ENCODE results near the gene SMIM10L2A. TPM values are rescaled to one million over a fixed set of nuclear protein-coding genes. Genes with fewer than 3 reads are reported as not detected.

SMIM10L2A gene
- total RNA-seq, 5 donors from 2014 or later (not counting 1 experiment from before 2014, with no cell fraction given) = 1.4 to 3.3 (median 2.6) TPM

DNA sequence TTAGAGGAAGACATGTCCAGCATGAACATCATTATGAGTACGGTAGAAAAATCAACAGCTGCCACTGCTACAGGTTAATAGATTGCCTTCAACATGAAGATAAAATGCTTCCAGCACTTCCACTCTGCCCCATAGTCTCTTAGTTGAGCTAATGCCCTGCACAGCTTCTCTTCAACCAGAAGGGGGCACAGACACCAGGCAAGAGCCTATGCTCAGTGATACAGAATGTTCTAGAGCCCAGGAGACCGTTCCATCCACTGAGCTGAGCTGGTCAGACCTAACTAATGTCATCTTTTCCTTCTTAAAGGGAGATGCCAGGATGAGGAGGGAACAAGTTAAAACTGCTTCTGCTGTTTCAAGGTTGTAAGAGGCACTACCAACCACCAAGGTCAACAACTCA is 42.2 kb downstream of the SMIM10L2A start:
- Mint-ChIP-seq H3K27ac (no peak overlapping the region), H3K36me3 (no peaks in the 10 kb centered on the region), H3K4me1 (no peaks in the 10 kb centered on the region), H3K27me3 (peaks cover 0 to 33% of the 10 kb centered on the region in 2 donors), H3K4me3 (no peak overlapping the region), H3K9me3 (no peaks in the 10 kb centered on the region)
- H3K27me3 ChIP-seq (replicated peaks in 1 of 2; ENCODE audit: control insufficient read depth in 2 of 2, extremely low read depth in 1 of 2, insufficient read depth in 2 of 2, low read length in 1 of 2) = peaks cover 2 to 6% of the 10 kb centered on the region in 2 experiments
- peak in 1 of 35 experiments; percentile 10 for DNase-seq
- no peaks in the 10 kb centered on the region for H3K9me3 ChIP-seq
- CTCF ChIA-PET = interaction anchor here in 1 of 2 donors (0.7 kb wide), 1 partner anchor 73 kb away, joined by 3 read pairs; no protein-coding TSS in a partner anchor
- H3K4me1 ChIP-seq (ENCODE audit: control insufficient read depth in 1 of 2, extremely low read depth in 1 of 2, insufficient read depth in 2 of 2, low read length in 2 of 2) = no peaks in the 10 kb centered on the region
- no peaks in the 10 kb centered on the region for H3K36me3 ChIP-seq (ENCODE audit: control insufficient read depth in 2 of 2, extremely low read depth in 1 of 2, insufficient read depth in 1 of 2, low read length in 1 of 2)
- no CpG with 5 or more reads among the region's 2 CpGs for WGBS (ENCODE audit: insufficient coverage)
- no peak overlapping the region for H3K4me3 ChIP-seq (ENCODE audit: control insufficient read depth in 1 of 2, extremely low read depth in 1 of 2, low read length in 1 of 2)
- no peak for ATAC-seq (replicated peaks in 1 of 4)
- POLR2A ChIA-PET = no interaction called here
- no peak overlapping the region for H3K27ac ChIP-seq (ENCODE audit: low read length)

DNA sequence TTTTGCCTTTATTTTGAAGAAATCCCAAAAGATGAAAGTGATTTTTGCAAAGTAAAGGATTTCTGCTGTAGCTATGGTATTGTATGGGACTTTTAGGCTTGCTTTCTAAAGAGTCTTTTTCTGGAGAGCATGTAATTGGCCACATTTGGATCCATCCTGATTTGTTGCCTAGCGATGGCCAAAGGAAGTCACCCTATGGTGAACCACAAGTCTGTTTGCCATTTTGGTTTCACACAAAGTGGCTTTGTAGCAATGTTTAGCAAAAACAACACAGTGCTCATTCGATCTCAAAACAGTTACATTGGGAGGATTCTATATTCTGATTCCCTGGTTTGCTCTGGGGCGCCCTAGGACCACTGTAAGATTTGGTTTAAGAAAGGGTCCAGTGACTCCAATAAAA is 54.6 kb downstream of the SMIM10L2A start:
- POLR2A ChIA-PET = no interaction called here
- no peak for DNase-seq
- no peaks in the 10 kb centered on the region for H3K36me3 Mint-ChIP-seq
- Histone ChIP-seq H3K9me3 (no peaks in the 10 kb centered on the region), H3K4me1 (ENCODE audit: control insufficient read depth in 1 of 2, extremely low read depth in 1 of 2, insufficient read depth in 2 of 2, low read length in 2 of 2) (no peaks in the 10 kb centered on the region), H3K36me3 (ENCODE audit: control insufficient read depth in 2 of 2, extremely low read depth in 1 of 2, insufficient read depth in 1 of 2, low read length in 1 of 2) (no peaks in the 10 kb centered on the region), H3K4me3 (ENCODE audit: control insufficient read depth in 1 of 2, extremely low read depth in 1 of 2, low read length in 1 of 2) (no peak overlapping the region), H3K27ac (ENCODE audit: low read length) (no peak overlapping the region), H3K27me3 (replicated peaks in 1 of 2; ENCODE audit: control insufficient read depth in 2 of 2, extremely low read depth in 1 of 2, insufficient read depth in 2 of 2, low read length in 1 of 2) (no peaks in the 10 kb centered on the region)
- H3K4me1 Mint-ChIP-seq = peaks cover 0 to 4% (median 3%) of the 10 kb centered on the region in 3 donors
- no CpG with 5 or more reads among the region's 3 CpGs for WGBS (ENCODE audit: insufficient coverage)
- peaks cover 0 to 14% of the 10 kb centered on the region in 2 donors for H3K27me3 Mint-ChIP-seq
- H3K9me3 Mint-ChIP-seq = no peaks in the 10 kb centered on the region
- H3K4me3 Mint-ChIP-seq = no peak overlapping the region
- no peak for ATAC-seq (replicated peaks in 1 of 4)
- no peak overlapping the region for H3K27ac Mint-ChIP-seq
- CTCF ChIA-PET = no interaction called here

DNA sequence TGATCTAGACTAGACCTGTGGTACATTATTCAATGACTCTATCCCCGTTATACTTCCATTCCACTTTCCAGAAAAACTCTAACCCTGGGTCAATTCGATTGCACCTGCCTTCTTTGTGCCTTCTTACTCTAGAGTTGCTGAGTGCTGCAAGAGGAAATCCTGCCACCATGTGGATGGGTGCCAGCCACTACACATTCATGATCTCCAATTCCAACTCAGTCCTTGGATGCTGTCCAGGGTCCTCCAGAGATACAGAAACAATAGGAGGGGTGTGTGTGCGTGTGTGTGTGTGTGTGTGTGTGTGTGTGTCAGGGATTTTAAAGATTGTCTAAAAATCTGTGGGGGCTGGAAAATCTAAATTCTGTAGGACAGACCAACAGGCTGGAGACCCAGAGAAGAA is 55.8 kb downstream of the SMIM10L2A start:
- H3K27me3 Mint-ChIP-seq = peaks cover 0 to 11% of the 10 kb centered on the region in 2 donors
- POLR2A ChIA-PET = no interaction called here
- CTCF ChIA-PET = no interaction called here
- H3K36me3 Mint-ChIP-seq = no peaks in the 10 kb centered on the region
- Histone ChIP-seq H3K36me3 (ENCODE audit: control insufficient read depth in 2 of 2, extremely low read depth in 1 of 2, insufficient read depth in 1 of 2, low read length in 1 of 2) (no peaks in the 10 kb centered on the region), H3K4me3 (ENCODE audit: control insufficient read depth in 1 of 2, extremely low read depth in 1 of 2, low read length in 1 of 2) (no peak overlapping the region), H3K4me1 (ENCODE audit: control insufficient read depth in 1 of 2, extremely low read depth in 1 of 2, insufficient read depth in 2 of 2, low read length in 2 of 2) (no peaks in the 10 kb centered on the region), H3K27me3 (replicated peaks in 1 of 2; ENCODE audit: control insufficient read depth in 2 of 2, extremely low read depth in 1 of 2, insufficient read depth in 2 of 2, low read length in 1 of 2) (no peaks in the 10 kb centered on the region), H3K9me3 (no peaks in the 10 kb centered on the region), H3K27ac (ENCODE audit: low read length) (no peak overlapping the region)
- 0% methylated on average over 1 of the region's 3 CpGs for WGBS (ENCODE audit: insufficient coverage)
- H3K4me1 Mint-ChIP-seq = peaks cover 0 to 4% (median 3%) of the 10 kb centered on the region in 3 donors
- ATAC-seq (replicated peaks in 1 of 4) = peak; percentile 43 to 70 (median 65)
- no peaks in the 10 kb centered on the region for H3K9me3 Mint-ChIP-seq
- H3K27ac Mint-ChIP-seq = no peak overlapping the region
- H3K4me3 Mint-ChIP-seq = no peak overlapping the region
- DNase-seq = peak in 33 of 35 experiments; percentile 3 to 67 (median 28)

Other genes starting within 250 kb of the SMIM10L2A start
- not detected for gene ETDA, start 169.9 kb upstream of the SMIM10L2A start, total RNA-seq
- gene ETDC, start 112.5 kb upstream of the SMIM10L2A start, total RNA-seq = not detected
- 10 to 100 TPM; 10.2 to 16.9 (median 15.2) TPM for gene ZNF75D, start 77.8 kb upstream of the SMIM10L2A start, total RNA-seq
- 1 to 10 TPM; 2.5 to 8.1 (median 6.6) TPM for gene ZNF449, start 77.1 kb upstream of the SMIM10L2A start, total RNA-seq
- 10 to 100 TPM; 28.6 to 41.8 (median 30.4) TPM for gene INTS6L, start 98.7 kb downstream of the SMIM10L2A start, total RNA-seq